Duodenal mucosa (tissue), 2 donors: Measurements from ENCODE around the gene FYTTD1.
"Not testable (repeated sequence)": the region's sequence is repeated elsewhere in the genome, so short reads cannot be mapped to it uniquely, and the experiment has no call there.

ENCODE experiments used
- H3K27ac ChIP-seq: one replicate; pipeline ENCODE4 v1.7.0; 2013; ENCODE audit warnings: low read depth, low read length
- H3K27me3 ChIP-seq, 2 donors: one replicate each; pipeline ENCODE4 v1.7.0; 2013; ENCODE audit warnings: low read length in 2 of 2, control low read depth in 1 of 2; ENCODE audit not compliant: insufficient read depth in 2 of 2, control insufficient read depth in 1 of 2
- H3K36me3 ChIP-seq, 2 donors: one replicate each; pipeline ENCODE4 v1.7.0; 2013; ENCODE audit warnings: low read length in 2 of 2, control low read depth in 1 of 2; ENCODE audit not compliant: insufficient read depth in 2 of 2, control insufficient read depth in 1 of 2
- H3K4me1 ChIP-seq, 2 donors: one replicate each; pipeline ENCODE4 v1.7.0; 2013; ENCODE audit warnings: low read length in 2 of 2, control low read depth in 1 of 2; ENCODE audit not compliant: insufficient read depth in 2 of 2, control insufficient read depth in 1 of 2
- H3K4me3 ChIP-seq, 2 donors: one replicate each; pipeline ENCODE4 v1.7.0; 2013; ENCODE audit warnings: low read length in 2 of 2, low read depth in 1 of 2
- H3K9ac ChIP-seq, 2 donors: one replicate each; pipeline ENCODE4 v1.7.0; 2013; ENCODE audit warnings: low read length in 2 of 2, low read depth in 1 of 2
- H3K9me3 ChIP-seq, 2 donors: one replicate each; pipeline ENCODE4 v1.7.0; 2013; ENCODE audit warnings: low read length in 2 of 2, control low read depth in 1 of 2; ENCODE audit not compliant: control insufficient read depth in 1 of 2

FYTTD1 gene, protein sequence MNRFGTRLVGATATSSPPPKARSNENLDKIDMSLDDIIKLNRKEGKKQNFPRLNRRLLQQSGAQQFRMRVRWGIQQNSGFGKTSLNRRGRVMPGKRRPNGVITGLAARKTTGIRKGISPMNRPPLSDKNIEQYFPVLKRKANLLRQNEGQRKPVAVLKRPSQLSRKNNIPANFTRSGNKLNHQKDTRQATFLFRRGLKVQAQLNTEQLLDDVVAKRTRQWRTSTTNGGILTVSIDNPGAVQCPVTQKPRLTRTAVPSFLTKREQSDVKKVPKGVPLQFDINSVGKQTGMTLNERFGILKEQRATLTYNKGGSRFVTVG

DNA sequence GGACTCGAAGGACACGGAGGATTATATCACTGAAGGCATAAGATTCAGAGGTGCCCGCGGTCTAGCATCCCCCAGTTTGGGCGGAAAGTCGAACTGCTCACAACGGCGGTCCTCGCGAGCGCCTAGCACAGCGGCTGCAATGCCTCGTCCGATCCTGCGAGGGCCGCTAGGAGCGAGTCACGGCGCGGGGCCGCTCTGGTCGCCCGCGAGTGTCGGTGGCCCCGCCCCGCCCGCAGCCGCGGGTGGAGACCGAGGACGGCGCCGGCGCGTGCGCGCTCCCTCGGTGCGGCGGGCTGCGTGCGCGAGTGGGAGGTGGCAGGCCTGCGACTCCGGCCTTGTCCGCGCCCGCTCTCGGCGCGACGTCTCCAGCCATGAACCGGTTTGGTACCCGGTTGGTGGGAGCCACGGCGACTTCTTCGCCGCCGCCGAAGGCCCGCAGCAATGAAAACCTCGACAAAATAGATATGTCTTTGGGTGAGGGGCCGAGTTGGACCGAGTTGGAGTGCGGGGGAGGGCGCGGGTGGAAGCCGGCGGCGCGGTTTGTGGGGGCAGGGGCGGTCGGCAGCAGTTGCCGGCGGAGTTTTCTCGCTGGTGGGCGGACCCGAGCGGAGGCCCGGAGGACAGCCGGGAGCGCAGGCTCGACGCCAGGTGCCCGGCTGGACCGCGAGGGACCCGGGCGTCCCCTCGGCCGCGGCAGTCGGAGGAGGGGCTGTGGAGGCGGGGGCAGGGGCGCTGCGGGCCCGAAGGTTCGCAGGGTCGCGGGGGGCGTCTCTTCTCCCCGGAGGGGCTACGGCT, at the start of gene FYTTD1:
TSS of gene FYTTD1 (plus strand) at position 283 of the 795 bp plus-strand sequence. CDS start at position 372, 89 bp downstream.
- Histone ChIP-seq H3K4me1 (peaks cover 10 to 22% of the 10 kb centered on the region in 2 donors), H3K9me3 (no peaks in the 10 kb centered on the region), H3K9ac (peak within 1 kb of the TSS; percentile 74 to 87), H3K27me3 (no peaks in the 10 kb centered on the region), H3K36me3 (no peaks in the 10 kb centered on the region), H3K4me3 (peak within 1 kb of the TSS; percentile 75 to 93), H3K27ac (peak within 1 kb of the TSS; percentile 89)

DNA sequence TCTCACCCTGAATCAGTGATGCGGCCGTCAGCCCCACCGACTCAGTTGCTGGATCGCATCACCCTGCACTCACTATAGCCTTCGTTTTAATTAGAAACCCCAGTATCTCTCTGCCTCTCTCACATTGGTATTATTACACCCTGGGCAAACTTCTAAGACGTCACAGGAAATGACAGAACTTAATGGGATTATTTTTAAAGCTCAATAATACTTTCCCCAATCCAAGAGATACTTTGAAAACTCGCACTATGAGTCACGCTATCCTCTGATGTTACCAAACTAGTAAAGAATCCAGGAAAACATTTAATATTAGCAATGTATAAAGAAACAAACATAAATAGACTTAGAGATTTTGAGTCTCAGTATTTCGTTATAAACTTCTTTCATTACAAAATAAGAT, 49.6 kb upstream of the FYTTD1 start:
- no peak overlapping the region for H3K4me3 ChIP-seq
- H3K27me3 ChIP-seq: no peaks in the 10 kb centered on the region
- no peaks in the 10 kb centered on the region for H3K4me1 ChIP-seq
- H3K36me3 ChIP-seq: peaks cover 51 to 64% of the 10 kb centered on the region in 2 donors
- no peak overlapping the region for H3K27ac ChIP-seq
- H3K9me3 ChIP-seq: no peaks in the 10 kb centered on the region
- H3K9ac ChIP-seq: no peak overlapping the region

DNA sequence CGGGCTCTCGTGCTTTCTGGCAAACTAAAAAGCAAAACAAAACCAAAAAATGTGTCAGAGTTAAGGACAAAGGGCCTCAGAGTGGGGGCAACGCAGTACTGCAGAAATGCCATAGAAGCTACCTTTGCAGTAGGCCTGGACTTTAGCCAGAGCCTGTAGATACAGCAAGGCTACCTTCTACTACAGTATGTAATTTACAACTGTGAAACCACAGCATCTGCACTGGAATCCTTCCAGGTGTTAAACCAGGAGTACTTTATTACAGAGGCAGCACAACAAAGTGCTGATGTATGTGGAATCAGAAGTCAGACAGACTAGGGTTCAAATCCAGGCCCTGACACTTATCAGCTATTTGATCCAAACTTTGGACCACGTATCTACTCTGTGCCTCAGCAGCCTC, 47.8 kb upstream of the FYTTD1 start:
- Histone ChIP-seq H3K36me3 (peaks cover 46 to 52% of the 10 kb centered on the region in 2 donors), H3K9ac (no peak overlapping the region), H3K4me1 (no peaks in the 10 kb centered on the region), H3K27ac (no peak overlapping the region), H3K9me3 (no peaks in the 10 kb centered on the region), H3K27me3 (no peaks in the 10 kb centered on the region), H3K4me3 (no peak overlapping the region)

DNA sequence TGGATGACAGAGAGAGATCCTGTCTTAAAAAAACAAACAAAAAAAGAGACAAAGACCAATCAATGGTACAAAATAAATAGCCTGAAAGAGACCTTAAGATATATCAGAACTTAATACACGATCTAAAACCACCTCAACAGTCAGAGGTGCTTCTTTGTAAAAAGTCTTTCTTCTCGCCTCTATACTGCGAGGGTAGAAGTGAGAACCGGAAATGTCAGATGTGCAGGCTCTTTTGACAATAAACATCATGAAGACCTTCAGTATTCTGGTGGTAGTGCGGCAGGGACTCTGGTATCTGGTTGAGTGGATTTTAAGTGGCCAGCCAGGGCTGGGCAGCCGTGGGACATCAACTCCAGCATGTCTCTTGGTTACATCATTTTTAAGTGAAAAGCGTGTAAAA, 43.0 kb upstream of the FYTTD1 start:
- Histone ChIP-seq H3K36me3 (peaks cover 14 to 19% of the 10 kb centered on the region in 2 donors), H3K9ac (no peak overlapping the region), H3K4me1 (no peaks in the 10 kb centered on the region), H3K27me3 (no peaks in the 10 kb centered on the region), H3K4me3 (no peak overlapping the region), H3K27ac (no peak overlapping the region), H3K9me3 (no peaks in the 10 kb centered on the region)

DNA sequence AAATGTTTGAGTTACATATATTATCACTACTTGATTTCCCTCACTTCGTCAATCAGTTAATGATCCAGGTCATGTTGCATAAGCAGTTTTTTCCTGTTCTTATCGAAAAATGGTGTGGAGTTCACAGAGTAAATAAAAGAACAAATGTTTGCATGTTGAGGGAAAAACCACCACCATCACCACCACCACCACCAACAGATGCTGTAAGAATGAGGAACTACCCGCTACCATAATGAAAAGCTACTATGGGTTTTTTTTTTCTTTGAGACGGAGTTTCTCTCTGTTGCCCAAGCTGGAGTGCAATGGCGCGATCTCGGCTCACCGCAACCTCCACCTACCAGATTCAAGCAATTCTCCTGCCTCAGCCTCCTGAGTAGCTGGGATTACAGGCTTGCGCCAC, 40.5 kb upstream of the FYTTD1 start:
- Histone ChIP-seq H3K4me1 (peaks cover 5 to 6% of the 10 kb centered on the region in 2 donors), H3K9me3 (no peaks in the 10 kb centered on the region), H3K36me3 (peaks cover 8 to 15% of the 10 kb centered on the region in 2 donors), H3K27ac (no peak overlapping the region), H3K27me3 (no peaks in the 10 kb centered on the region), H3K9ac (no peak overlapping the region), H3K4me3 (no peak overlapping the region)

DNA sequence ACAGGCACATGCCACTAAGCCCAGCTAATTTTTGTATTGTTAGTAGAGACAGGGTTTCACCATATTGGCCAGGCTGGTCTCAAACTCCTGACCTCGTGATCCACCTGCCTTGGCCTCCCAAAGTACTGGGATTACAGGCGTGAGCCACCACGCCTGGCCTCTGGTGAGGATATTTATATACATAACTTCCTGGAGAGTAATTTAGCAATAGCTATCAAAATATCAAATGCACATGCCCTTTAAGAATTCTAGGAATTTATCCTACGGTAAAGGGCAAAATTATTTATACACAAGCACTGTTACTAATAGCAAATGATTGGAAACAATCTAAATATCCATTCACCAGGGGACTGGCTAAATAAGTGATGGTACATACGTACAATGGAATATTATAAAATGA, 38.7 kb upstream of the FYTTD1 start:
- H3K9ac ChIP-seq, H3K4me1 ChIP-seq, H3K27me3 ChIP-seq, H3K9me3 ChIP-seq, H3K27ac ChIP-seq, H3K36me3 ChIP-seq, H3K4me3 ChIP-seq: not testable (repeated sequence)

DNA sequence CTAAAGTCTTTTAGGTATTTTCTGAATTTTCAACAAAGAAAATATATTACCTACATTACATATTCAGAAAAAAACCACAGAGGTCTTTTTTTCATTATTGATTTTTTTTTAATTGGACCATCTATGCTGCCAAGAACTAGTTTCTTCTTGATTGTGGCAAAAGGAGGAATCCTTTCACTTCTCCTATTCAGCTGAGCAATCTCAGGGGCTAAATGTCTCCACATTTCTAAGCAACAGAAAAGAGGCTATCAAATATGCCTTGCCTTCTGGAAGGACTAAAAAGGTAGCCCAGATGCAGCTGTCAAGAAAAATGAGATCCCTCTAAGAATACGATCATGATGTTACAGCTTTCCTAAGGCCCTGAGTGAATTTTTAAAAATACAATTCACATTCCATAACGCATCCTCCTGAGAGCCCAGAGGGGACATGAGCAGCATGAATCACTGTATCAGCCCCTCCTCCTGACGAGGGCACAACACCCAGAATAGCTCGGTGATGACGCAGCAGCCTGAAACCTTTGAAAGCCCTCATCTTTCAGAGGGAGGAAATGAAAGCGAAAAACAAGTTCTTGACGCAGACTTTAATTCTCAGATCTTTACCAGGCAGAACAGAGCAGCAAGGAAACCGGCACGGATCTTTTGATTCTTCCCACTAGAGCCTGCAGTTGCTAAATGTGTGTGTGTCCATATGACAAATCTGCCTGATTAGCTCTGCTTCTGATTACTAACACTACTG, 37.5 kb upstream of the FYTTD1 start:
- Histone ChIP-seq H3K9ac (peak overlapping the region; percentile 22 to 43), H3K36me3 (peaks cover 0 to 9% of the 10 kb centered on the region in 2 donors), H3K4me3 (peak overlapping the region; percentile 50 to 56), H3K27ac (peak overlapping the region; percentile 68), H3K9me3 (no peaks in the 10 kb centered on the region), H3K4me1 (peaks cover 5 to 6% of the 10 kb centered on the region in 2 donors), H3K27me3 (no peaks in the 10 kb centered on the region)

DNA sequence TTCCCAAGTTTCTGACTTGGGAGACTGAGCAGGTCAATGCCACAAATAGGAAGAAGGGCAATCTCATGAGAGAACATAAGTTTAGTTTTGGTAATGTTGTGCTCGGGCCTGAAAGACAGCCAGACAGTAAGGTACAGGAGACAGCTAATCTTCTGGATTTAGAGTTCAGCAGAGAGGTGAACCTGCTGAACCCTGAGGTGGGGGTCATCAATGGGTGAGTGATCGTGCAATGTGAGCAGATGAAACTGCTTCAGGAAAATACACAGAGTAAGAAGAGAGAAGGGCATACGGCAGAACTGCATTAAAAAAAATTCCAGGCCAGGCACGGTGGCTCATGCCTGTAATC, 36.2 kb upstream of the FYTTD1 start:
- peak overlapping the region in 1 of 2 donors; percentile 21 for H3K9ac ChIP-seq
- H3K4me1 ChIP-seq: peaks cover 6 to 9% of the 10 kb centered on the region in 2 donors
- H3K27me3 ChIP-seq: no peaks in the 10 kb centered on the region
- H3K9me3 ChIP-seq: no peaks in the 10 kb centered on the region
- peak overlapping the region; percentile 15 for H3K27ac ChIP-seq
- peaks cover 5 to 9% of the 10 kb centered on the region in 2 donors for H3K36me3 ChIP-seq
- no peak overlapping the region for H3K4me3 ChIP-seq

DNA sequence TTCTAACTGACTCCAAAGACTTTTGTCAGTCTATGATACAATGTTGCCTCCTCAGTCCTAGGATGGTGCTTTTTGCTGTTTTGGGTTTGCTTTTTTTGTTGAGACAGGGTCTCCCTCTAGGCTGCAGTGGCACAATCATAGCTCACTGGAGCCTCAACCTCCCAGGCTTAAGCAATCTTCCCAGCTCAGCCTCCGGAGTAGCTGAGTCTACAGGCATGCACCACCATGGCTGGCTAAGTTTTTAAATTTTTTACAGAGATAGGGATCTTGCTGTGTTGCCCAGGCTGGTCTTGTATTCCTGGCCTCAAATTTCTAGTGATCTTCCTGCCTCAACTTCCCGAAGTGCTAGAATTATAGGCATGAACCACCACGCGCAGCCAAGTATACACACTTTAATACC, 35.4 kb upstream of the FYTTD1 start:
- H3K27ac ChIP-seq: no peak overlapping the region
- peaks cover 6 to 9% of the 10 kb centered on the region in 2 donors for H3K4me1 ChIP-seq
- no peaks in the 10 kb centered on the region for H3K27me3 ChIP-seq
- H3K4me3 ChIP-seq: no peak overlapping the region
- H3K36me3 ChIP-seq: peaks cover 5 to 9% of the 10 kb centered on the region in 2 donors
- H3K9ac ChIP-seq: no peak overlapping the region
- no peaks in the 10 kb centered on the region for H3K9me3 ChIP-seq

DNA sequence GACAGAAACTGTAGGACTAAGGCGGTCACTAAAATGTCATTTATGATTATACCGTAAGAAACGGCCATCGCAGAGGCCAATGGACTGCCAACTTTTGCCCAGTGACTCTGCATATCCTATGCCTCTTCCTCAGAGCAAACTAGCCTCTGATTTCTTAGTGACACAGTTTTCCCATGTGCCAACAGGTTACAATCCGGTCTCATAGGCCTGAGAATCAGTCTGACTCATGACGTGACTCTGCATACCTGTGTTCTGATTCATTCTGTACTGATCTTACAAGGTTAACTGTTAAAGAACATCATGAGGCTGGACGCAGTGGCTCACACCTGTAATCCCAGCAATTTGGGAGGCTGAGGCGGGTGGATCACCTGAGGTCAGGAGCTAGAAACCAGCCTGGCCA, 30.8 kb upstream of the FYTTD1 start:
- Histone ChIP-seq H3K9me3 (peaks cover 0 to 7% of the 10 kb centered on the region in 2 donors), H3K27ac (no peak overlapping the region), H3K27me3 (no peaks in the 10 kb centered on the region), H3K4me1 (peaks cover 0 to 4% of the 10 kb centered on the region in 2 donors), H3K4me3 (no peak overlapping the region), H3K36me3 (peaks cover 5% of the 10 kb centered on the region in 2 donors), H3K9ac (no peak overlapping the region)
